Fibroblast of pulmonary artery (primary cell): Measurements from ENCODE around the gene TGM5.
A peak's percentile ranks its signal among the peaks of the same experiment; 100 is the strongest.

Experiments used
- DNase-seq: peaks from one replicate; pipeline ENCODE4 v3.0.0-alpha.2; 2010; ENCODE audit warnings: low read depth
- H3K4me3 ChIP-seq: replicated peaks from 2 replicates; pipeline ENCODE4 v1.5.1; 2011; ENCODE audit warnings: low read depth, mild to moderate bottlenecking, control low read depth, low read length, moderate library complexity
- CTCF ChIP-seq: IDR thresholded peaks from 2 replicates; pipeline ENCODE4 v1.5.1; 2011; ENCODE audit warnings: mild to moderate bottlenecking, control low read depth, low read length, inconsistent platforms; ENCODE audit errors: missing control alignments

TGM5 gene

DNA sequence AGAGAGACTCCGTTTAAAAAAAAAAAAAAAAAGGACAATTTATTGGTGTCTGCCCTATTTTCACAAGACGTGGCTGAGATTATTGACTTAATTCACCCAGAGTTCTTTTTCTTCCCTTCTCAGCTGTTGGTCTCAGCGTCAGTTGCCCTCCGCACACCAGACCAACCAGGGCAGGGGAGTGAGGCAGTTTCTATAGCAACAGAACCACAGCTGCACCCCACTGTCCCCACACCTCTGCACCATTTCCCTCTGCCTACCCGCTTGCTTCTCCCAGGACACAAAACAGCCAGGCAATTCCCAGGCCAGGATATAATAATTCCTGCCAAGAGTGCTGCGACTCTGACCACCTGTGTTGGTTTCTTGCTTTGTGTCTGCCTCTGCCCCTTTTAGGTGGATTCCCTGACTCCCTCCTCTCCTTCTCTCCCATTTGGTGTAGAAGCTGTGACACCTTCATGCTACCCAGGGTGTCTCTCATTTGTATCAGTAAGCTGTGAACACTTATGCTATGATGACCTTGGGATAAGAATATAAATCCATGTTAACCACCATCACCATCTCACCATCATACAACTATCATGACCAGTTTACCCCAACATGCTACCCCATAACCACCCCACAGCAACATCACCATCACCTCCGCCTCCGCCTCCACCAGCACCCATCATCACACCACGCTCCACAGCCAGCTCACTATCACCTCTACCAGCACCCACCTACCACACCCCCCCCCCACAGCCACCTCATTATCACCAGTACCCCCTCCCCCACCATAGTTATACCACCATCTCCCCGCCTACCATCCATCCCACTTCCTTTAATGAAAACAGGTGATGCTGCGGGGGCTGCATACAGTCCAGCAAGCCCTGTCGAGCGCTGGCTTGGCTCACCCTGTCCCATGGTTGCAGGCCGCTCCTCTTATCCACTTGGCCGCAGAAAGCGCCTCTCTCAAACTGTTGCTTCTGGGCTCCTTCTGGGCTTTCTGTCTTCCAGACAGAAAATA lies 46.5 kb downstream of the TGM5 start:
- no peak for TF ChIP-seq CTCF
- DNase-seq, result no peak
- H3K4me3 ChIP-seq, result no peak overlapping the region

DNA sequence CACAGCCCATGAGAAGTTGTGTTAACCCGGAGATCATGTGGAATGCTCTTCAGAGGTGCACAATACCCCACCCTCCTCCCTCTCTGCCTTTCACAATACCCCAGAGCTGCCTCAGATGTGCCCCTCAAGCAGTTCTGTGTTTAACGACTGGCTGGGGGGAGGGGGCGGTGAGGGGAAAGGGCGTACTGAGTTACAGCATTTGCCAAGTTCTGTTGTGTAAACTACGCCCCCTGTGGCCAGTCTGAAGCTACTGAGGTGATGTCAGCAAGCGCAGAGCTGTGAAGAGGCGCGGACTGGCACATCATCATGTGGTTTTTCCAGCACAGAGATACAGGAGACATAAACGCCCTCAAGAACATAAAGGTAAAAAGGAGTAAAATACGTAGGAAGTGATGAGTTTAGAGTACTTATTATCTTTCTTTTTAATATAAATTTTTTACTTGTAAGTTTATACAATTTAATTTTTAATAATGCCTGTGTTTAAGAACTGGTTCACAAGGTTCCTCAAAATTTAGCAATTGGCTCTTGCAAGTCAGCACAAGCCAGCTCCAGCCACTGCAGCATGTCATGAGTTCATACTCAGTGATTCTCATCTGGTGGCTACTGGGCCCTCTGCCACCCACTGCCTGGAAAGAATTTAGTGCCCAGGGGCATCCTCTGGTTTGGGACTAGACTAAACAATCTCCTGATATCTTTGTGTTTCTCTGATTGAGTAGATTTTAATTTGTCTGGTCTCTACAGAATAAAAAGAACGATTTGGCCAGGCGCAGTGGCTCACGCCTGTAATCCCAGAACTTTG lies 47.6 kb downstream of the TGM5 start:
- peak; percentile 20 for TF ChIP-seq CTCF
- peak; percentile 19 for DNase-seq

DNA sequence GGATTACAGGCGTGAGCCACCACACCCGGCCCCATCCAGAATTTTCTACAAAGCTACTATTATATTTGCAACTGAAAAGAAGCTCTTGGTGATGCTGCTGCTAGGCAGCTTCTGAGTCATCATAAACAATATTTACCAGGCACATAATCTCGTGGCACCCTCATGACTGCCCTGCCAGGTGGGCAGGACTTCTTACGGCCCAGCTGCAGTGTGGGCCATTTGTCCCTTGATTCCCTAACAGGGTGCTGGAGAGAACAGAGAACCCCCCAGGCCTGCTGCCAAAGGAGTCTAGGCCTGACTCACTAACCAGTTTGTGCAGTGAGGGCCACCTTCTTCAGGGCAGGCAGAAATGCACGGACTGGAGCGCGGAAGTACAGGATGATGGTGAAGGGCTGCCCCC lies 50.8 kb downstream of the TGM5 start:
- no peak overlapping the region for H3K4me3 ChIP-seq
- DNase-seq, result no peak
- TF ChIP-seq CTCF, result no peak

More for the DNA sequence above, 47.6 kb downstream of the TGM5 start:
- H3K4me3 ChIP-seq, result no peak overlapping the region

DNA sequence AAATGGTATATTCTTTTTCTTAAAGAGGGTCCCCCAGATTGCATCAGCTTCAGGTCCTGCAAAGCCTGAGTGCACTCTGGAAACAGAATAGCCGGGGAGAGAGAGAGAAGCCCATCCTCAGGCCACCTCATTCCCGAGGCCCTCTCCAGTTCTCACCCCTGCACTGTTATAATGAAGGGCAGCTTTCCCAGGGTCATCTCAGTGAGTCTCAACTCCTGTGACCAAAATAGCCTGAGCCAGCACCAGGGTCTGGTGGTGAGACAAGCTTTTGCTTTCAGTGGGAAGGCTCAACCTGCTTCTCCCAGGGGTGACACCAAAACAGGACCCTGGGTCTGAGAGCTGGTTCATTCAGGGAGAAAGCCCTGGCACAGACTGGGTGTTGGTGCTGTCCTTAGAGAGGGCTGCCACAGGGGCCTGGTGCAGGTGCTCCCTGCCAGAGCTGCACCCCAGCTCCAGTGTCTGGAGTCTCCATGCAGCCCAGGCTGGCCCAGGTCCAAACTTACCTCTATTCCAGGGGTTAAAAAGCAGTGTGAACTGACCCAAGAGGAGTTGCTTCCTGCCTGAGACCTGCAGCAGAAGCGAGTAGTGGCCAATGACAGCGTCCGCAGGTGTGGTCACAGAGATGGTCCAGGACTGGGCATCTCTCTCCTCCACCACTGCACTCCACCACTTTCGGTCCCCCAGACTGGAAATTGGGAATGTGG lies 52.0 kb downstream of the TGM5 start:
- no peak for TF ChIP-seq CTCF
- no peak for DNase-seq
- H3K4me3 ChIP-seq, result no peak overlapping the region

- no peak overlapping the region for H3K4me3 ChIP-seq
- TF ChIP-seq CTCF, result no peak
- no peak for DNase-seq
Observed at GRCh38 chr15:43214169-43214568, 52.6 kb downstream of the TGM5 start.

GRCh38 chr15:43213466-43213865 lies 53.3 kb downstream of the TGM5 start:
- no peak for DNase-seq
- no peak for TF ChIP-seq CTCF
- no peak overlapping the region for H3K4me3 ChIP-seq
